Head of caudate nucleus (tissue), 42 donors: ENCODE measurements around the gene UBASH3B.
"Not testable (repeated sequence)": the region's sequence is repeated elsewhere in the genome, so short reads cannot be mapped to it uniquely, and the experiment has no call there.

Experiments
- DNase-seq, 42 donors: peaks; one replicate each; pipeline versions ENCODE4 v3.0.0 to v3.0.0-alpha.2; 2020 to 2021; ENCODE audit warnings: mixed read lengths in 7 of 42
- intact Hi-C: fragments of 100-400 bp; cut with DNase I; formaldehyde crosslinking; loops from one replicate; pipeline ENCODE4 v1.15.0; 2022

The UBASH3B gene

GRCh38 chr11:122815900-122816299 lies 160.4 kb downstream of the UBASH3B start:
- intact Hi-C loops, result no loop called here
- no peak for DNase-seq

GRCh38 chr11:122816761-122817520 lies 161.4 kb downstream of the UBASH3B start:
- intact Hi-C loops, result no loop called here
- no peak for DNase-seq

DNA sequence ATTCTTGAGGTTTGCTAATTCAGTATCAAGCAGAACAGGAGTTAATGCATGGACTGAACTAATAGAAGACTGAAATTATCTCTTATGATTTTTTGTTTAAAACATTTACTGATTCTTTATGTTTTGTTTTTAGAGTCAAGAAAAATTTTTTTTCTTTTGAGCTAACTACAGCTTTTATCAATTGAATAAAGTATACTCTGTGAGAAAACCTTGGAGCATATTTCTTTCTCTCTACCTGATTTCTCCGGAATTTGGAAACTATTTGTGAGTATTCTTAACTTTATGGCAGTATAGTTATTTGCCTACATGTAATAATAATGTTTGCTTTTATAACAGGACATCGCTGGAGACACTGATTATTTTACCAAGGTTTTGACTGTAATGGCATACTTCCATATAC lies 164.6 kb downstream of the UBASH3B start:
- intact Hi-C loops, result no loop called here
- no peak for DNase-seq

DNA sequence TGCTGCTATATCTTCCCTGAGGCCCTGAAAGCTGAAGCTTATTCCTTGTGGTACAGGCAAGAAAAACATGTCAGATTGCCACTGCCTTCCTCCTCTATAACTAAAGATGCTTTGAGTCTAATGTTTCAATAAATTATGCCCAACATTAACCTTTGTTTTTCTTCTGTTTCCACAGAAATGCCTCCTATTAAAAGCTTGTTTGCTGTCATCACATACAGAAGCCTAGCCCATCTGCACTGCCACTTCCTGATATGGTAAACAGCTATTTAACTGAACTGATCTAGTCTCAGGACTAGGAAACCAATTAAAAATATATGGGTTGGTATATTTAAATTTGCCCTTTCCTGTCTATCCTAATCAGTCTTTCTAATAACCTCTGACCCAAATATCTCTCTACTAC lies 165.6 kb downstream of the UBASH3B start:
- intact Hi-C loops, result no loop called here
- no peak for DNase-seq

GRCh38 chr11:122822241-122822640 lies 166.7 kb downstream of the UBASH3B start:
- DNase-seq, result no peak
- intact Hi-C loops, result no loop called here

DNA sequence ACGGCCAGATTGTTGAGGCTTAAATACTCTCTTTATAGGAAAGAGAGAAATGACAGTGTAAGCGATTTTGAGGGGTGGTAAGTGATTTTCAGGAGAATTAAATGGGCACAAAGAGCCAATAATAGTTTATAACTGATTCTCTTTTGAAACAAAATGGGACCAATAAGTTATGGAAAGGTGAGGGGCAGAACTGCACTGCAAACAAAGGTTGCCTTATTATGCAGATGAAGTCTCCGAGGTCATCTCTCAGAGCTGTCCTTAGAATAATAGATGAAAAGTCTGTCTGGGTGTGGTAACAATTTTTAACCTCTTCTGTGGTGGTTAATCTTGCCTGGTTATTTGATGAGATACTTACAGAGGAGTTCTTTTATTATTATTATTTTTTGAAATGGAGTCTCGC lies 168.0 kb downstream of the UBASH3B start:
- intact Hi-C loops, result no loop called here
- DNase-seq, result no peak

DNA sequence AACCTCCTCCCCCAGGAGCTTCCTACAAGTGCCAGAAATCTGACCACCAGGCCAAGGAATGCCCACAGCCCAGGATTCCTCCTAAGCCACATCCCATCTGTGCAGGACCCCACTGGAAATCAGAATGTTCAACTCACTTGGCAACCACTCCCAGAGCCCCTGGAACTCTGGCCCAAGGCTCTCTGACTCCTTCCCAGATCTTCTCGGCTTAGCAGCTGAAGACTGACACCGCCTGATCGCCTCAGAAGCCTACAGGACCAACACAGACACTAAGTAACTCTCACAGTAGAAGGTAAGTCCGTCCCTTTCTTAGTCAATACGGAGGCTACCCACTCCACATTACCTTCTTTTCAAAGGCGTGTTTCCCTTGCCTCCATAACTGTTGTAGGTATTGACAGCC lies 173.8 kb downstream of the UBASH3B start:
- intact Hi-C loops, DNase-seq: not testable (repeated sequence)

GRCh38 chr11:122832297-122832696 lies 176.8 kb downstream of the UBASH3B start:
- DNase-seq, intact Hi-C loops: not testable (repeated sequence)

- intact Hi-C loops, result no loop called here
- no peak for DNase-seq
These were observed 177.4 kb downstream of the UBASH3B start for GRCh38 chr11:122832721-122833470.

GRCh38 chr11:122833846-122834464 lies 178.4 kb downstream of the UBASH3B start:
- intact Hi-C loops, result no loop called here
- DNase-seq, result no peak

GRCh38 chr11:122836916-122837315 lies 181.4 kb downstream of the UBASH3B start:
- intact Hi-C loops, result no loop called here
- DNase-seq, result no peak

- intact Hi-C loops, result no loop called here
- DNase-seq, result no peak
These were observed 182.2 kb downstream of the UBASH3B start for GRCh38 chr11:122837528-122838346.

- intact Hi-C loops, result no loop called here
- DNase-seq, result no peak
These were observed 188.0 kb downstream of the UBASH3B start for GRCh38 chr11:122843281-122844141.

DNA sequence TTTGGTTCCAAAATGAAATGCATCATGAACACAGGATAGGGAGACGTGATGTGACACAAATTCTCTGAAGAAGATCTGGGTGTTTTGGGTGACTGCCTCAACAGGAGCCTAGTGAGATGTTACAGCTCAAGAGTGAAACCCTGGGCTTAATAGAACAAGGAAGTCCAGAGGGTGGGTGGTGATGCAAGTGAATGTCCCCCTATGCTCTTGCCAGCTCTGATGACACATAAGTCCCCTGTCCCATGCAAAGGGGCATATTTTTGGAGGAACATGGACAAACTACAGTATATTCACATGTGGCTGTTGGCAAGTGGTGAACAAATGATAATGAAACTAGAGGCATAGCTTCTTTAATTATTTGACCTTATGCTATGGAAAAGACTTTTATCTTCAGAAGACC lies 191.9 kb downstream of the UBASH3B start:
- intact Hi-C loops, result no loop called here
- no peak for DNase-seq

DNA sequence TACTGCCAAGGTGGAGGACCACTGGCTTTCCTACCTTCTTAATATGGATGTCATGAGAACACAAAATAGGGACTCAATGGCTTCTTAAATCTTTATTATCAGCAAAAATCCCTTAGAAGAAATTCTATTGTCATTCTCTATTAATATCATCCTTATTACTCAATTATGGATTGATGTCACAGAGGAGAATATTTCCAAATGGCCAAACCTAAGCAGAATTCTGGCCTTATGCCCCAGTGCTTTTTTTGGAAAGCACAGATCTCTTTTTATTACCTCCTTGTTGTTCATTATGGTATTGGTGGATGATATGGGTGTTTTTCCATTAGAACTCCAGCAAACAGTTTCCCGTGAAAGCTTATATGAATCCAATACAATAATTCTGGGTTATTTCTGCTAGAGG lies 192.7 kb downstream of the UBASH3B start:
- no peak for DNase-seq
- intact Hi-C loops, result no loop called here

DNA sequence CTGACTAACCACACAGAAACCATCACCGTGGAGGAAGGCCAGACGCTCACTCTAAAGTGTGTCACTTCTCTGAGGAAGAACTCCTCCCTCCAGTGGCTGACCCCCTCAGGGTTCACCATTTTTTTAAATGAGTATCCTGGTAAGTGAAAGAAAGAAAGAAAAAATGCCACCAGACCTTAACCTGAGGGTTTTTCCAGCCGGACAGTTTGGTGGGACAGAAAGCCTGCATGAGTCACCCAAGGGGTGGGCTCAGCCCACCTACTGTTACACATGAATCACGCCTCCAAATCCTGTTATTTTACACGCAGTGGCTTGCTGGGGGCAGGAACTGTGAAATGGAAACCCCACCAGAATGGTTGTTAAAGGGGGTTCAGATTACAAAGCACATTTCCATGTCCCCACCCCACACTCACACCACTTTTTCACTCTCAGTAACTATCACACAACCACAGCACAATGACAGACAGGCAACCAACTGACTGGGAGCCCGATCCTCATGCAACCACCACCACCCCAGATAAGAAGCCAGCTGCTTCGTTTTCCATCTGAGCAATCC lies 194.6 kb downstream of the UBASH3B start:
- no peak for DNase-seq
- intact Hi-C loops, result no loop called here

GRCh38 chr11:122851366-122851966 lies 195.9 kb downstream of the UBASH3B start:
- intact Hi-C loops, result no loop called here
- DNase-seq, result peak in 10 of 42 donors; percentile 12 to 55 (median 38)
